ENCODE results near the gene SLC6A3. TPM values are rescaled to one million over a fixed set of nuclear protein-coding genes. Genes with fewer than 3 reads are reported as not detected.
"Not testable (repeated sequence)": the region's sequence is repeated elsewhere in the genome, so short reads cannot be mapped to it uniquely, and the experiment has no call there.

The SLC6A3 gene
- total RNA-seq, 2 experiments from 2014 or later, result not detected

DNA sequence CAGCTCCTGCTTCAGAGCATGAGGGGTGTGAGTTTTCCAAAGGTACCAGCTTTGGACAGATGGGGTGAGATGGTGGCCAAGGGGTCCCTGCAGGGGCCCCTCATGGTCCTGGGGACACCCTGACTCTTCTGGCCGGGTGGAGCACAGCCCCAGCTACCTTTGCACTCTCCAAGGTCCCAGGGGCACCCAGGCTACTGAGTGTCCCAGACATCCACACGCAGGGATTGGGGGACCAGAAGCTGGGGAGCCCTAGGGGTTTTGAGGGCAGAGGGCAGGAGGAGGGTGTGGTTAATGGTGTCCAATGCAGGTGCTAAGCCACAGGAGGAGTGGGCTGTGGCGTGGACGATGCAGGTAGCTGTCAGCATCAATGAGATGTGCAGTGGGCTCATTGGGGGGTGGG, 84.4 kb downstream of the SLC6A3 start:
- Mint-ChIP-seq H3K27ac (no peak overlapping the region), H3K36me3 (ENCODE audit: low read depth) (no peaks in the 10 kb centered on the region), H3K27me3 (peaks cover 13% of the 10 kb centered on the region), H3K9me3 (no peaks in the 10 kb centered on the region), H3K4me1 (ENCODE audit: low read depth) (no peaks in the 10 kb centered on the region), H3K4me3 (no peak overlapping the region)
- ChIA-PET POLR2A (no interaction called here), CTCF (interaction anchor here (1.0 to 1.4 kb wide), 2 partner anchors 19 to 284 kb away, joined by 4 to 5 read pairs; no protein-coding TSS in a partner anchor)
- DNase-seq, result no peak
- intact Hi-C loops (cut with micrococcal nuclease), result no loop called here
- ATAC-seq, result no peak
- TF ChIP-seq CTCF (IDR thresholded peaks at IDR 0.05), result no peak

- intact Hi-C loops (cut with micrococcal nuclease); H3K9me3 Mint-ChIP-seq; H3K4me3 Mint-ChIP-seq; POLR2A ChIA-PET; H3K27ac Mint-ChIP-seq; H3K36me3 Mint-ChIP-seq (ENCODE audit: low read depth); H3K4me1 Mint-ChIP-seq (ENCODE audit: low read depth); ATAC-seq; DNase-seq: not testable (repeated sequence)
- CTCF ChIA-PET, result interaction anchor here (1.0 to 1.4 kb wide), 2 partner anchors 19 to 285 kb away, joined by 4 to 5 read pairs; no protein-coding TSS in a partner anchor
- H3K27me3 Mint-ChIP-seq, result peaks cover 11% of the 10 kb centered on the region
Observed at GRCh38 chr5:1360367-1360766, 84.9 kb downstream of the SLC6A3 start.

GRCh38 chr5:1359713-1360112, 85.5 kb downstream of the SLC6A3 start:
- TF ChIP-seq CTCF (IDR thresholded peaks at IDR 0.05), result no peak
- no peaks in the 10 kb centered on the region for H3K36me3 Mint-ChIP-seq (ENCODE audit: low read depth)
- no peak overlapping the region for H3K4me3 Mint-ChIP-seq
- no peak overlapping the region for H3K27ac Mint-ChIP-seq
- H3K4me1 Mint-ChIP-seq (ENCODE audit: low read depth), result no peaks in the 10 kb centered on the region
- ATAC-seq, result no peak
- intact Hi-C loops (cut with micrococcal nuclease), result no loop called here
- no peak for DNase-seq
- H3K27me3 Mint-ChIP-seq, result peaks cover 11% of the 10 kb centered on the region
- ChIA-PET CTCF (no interaction called here), POLR2A (no interaction called here)
- no peaks in the 10 kb centered on the region for H3K9me3 Mint-ChIP-seq

GRCh38 chr5:1359031-1359645, 86.1 kb downstream of the SLC6A3 start:
- TF ChIP-seq CTCF (IDR thresholded peaks at IDR 0.05), result no peak
- ATAC-seq (no peak), DNase-seq (no peak)
- Mint-ChIP-seq H3K36me3 (ENCODE audit: low read depth) (no peaks in the 10 kb centered on the region), H3K27ac (no peak overlapping the region), H3K4me1 (ENCODE audit: low read depth) (no peaks in the 10 kb centered on the region), H3K9me3 (no peaks in the 10 kb centered on the region), H3K4me3 (no peak overlapping the region), H3K27me3 (peaks cover 8% of the 10 kb centered on the region)
- ChIA-PET CTCF (no interaction called here), POLR2A (no interaction called here)
- intact Hi-C loops (cut with micrococcal nuclease), result no loop called here

DNA sequence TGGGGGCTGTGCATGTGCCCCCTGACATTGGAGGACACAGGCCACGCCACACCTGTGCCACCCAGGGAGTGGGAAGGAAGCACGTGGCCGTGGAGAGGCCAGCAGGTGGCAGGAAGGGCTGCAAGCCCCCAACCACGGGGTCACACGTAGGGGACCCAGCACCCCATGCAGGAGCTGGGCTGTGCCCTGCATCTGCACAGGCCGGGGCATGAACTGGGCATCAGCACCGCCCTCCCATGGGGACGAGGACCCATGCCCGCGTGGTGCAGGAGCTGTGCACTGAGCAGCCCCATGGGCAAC, 86.6 kb downstream of the SLC6A3 start:
- ATAC-seq (no peak), DNase-seq (no peak)
- Mint-ChIP-seq H3K9me3 (no peaks in the 10 kb centered on the region), H3K27me3 (peaks cover 6% of the 10 kb centered on the region), H3K4me3 (no peak overlapping the region), H3K4me1 (ENCODE audit: low read depth) (no peaks in the 10 kb centered on the region), H3K27ac (no peak overlapping the region), H3K36me3 (ENCODE audit: low read depth) (no peaks in the 10 kb centered on the region)
- POLR2A ChIA-PET, result no interaction called here
- intact Hi-C loops (cut with micrococcal nuclease), result no loop called here
- no peak for TF ChIP-seq CTCF (IDR thresholded peaks at IDR 0.05)
- CTCF ChIA-PET, result no interaction called here
